Neural progenitor cell (in vitro differentiated cells): ENCODE measurements around the gene OR6K2.

Experiments used
- CTCF ChIP-seq: fragments of 200-600 bp; sonication (generic); IDR thresholded peaks from 2 replicates; pipeline ENCODE4 v1.5.1; 2017; ENCODE audit warnings: antibody characterized with exemption, mild to moderate bottlenecking
- EZH2 ChIP-seq: fragments of 200-600 bp; sonication (generic); IDR thresholded peaks from 2 replicates; pipeline ENCODE4 v1.6.1; 2017; ENCODE audit warnings: antibody characterized with exemption, mild to moderate bottlenecking, moderate library complexity

GRCh38 chr1:158719664-158720063 is 19.2 kb upstream of the OR6K2 start:
- TF ChIP-seq EZH2, result no peak
- TF ChIP-seq CTCF, result no peak
